Erythroblast (primary cell): Measurements from ENCODE around the gene MYOZ3.

Source experiments
- GATA1 ChIP-seq: IDR thresholded peaks from 2 replicates; pipeline ENCODE4 v1.6.1; 2011; ENCODE audit warnings: low read depth, mild to moderate bottlenecking, control low read depth, low read length, moderate library complexity
- POLR2A ChIP-seq: IDR thresholded peaks from 2 replicates; pipeline ENCODE4 v1.6.1; 2011; ENCODE audit warnings: mild to moderate bottlenecking, low read length

- TF ChIP-seq POLR2A, result no peak
- TF ChIP-seq GATA1, result no peak
Measured at GRCh38 chr5:150639751-150640150, 21.3 kb upstream of the MYOZ3 start.
